Occipital lobe (tissue), 3 donors: Measurements from ENCODE around the gene OTUD4. TPM values are rescaled to one million over a fixed set of nuclear protein-coding genes. Genes with fewer than 3 reads are reported as not detected.

Source experiments
- DNase-seq: peaks from one replicate; lab custom pipeline; 2025; lab: John Stamatoyannopoulos, UW
- small RNA-seq: library from RNA; depleted of rRNA; stranded (forward); fragments of <200 nt; gene quantifications from one replicate; pipeline ENCODE3, GENCODE V24; 2014
- total RNA-seq: library from RNA; depleted of rRNA; stranded (reverse); fragments of >200 nt; gene quantifications from one replicate; pipeline ENCODE4 v1.2.3, GENCODE V29; 2014

OTUD4 gene
- total RNA-seq, 1 donor from 2014 or later: 54.0 TPM

DNA sequence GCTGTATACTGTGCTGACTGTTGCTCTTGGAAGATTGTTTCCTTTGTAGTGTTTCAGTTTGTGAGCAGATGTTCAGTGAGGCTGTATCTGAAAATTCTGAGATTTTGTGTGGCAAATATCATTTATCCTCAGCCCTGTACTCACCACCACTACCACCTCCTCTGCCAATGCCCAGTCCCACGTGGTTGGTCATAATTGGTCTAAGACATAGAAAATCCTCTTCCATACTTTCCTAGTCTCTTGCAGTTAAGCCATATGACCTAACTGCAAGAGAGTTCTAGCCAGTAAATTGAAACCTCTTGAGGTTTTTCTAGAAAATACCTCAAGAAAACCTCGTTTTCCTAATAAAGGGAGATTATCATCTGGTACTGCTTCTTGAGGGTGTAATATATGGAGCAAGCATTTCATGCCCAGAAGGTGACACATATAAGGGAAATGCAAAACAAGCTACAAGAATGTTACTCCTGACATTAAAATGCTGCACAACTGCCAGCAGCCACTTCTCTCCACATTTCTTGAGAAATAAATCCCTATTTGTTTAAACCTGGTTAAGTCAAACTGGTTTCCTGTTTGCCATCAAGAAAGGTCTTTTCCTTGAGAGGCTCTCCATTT, 49.5 kb downstream of the OTUD4 start:
- no peak for DNase-seq

DNA sequence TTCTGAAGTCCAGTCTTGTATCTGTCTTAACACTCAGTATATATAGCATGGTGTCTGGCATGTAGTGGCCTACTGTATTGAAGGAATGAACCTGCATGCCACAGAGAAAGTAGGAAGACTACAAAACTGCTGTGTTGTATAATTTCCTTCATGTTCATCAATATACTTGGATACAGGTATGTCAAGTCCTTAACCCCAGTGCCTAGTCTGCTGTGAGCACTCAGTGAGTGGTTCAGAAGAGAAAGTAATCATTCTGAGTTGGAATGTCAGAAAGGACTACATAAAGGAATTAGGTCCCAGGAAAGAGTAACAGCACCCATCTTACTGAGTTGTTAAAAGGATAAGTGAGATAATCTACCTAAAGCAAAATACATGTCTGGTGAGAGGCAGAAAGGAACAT, 50.3 kb downstream of the OTUD4 start:
- no peak for DNase-seq

DNA sequence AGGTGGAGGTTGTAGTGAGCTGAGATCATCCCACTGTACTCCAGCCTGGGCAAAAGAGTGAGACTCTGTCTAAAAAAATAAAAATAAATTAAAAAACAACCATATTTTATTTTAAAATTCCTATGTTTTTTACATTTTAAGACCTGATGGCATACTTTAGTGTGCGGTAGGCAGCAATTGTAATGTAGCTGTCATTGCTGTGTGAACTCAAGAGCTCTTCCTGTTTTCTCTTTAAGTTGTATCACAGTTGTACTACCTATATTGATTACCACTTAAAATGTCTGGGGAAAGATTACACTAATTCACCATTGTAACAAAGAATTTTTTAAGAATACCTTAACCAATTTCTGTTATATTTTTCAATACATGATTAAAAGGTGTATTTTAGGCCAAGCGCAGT, 55.0 kb downstream of the OTUD4 start:
- no peak for DNase-seq

DNA sequence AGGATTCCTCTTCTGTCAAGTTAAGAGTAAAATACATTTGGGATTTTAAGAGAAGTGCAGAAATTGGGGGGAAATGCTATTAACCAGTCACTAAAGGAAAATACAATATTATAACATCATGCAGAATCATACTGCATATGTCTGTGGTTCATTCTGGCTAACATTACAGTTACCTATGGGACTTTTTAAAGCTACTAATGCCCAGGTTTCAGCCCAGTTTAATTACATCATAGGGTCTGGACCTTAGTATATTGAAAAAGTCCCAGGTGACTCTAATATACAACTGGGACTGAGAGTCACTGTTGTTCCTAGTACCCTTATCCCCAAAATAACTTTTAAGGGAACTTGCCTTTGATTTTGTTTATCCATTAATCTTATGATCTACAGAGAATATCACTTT, 72.3 kb downstream of the OTUD4 start:
- DNase-seq: no peak

DNA sequence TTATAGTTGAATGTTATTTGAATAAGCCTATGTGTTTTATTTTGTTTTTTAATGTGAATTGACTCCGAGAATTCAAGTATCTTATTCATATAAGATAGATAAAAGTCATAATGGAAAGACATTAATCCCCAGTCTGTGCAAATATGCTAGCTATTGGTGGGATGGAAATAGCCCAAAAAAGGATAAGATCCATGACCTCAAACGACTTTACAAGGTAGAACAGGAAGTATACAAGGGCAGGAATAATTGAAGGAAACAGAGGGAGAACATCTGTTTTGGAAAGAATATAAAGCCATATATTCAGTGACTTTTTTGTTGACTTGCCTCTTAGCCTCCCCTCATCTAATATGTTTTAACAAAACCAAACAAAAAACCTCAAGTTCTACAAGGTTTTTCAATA, 73.3 kb downstream of the OTUD4 start:
- DNase-seq: no peak

DNA sequence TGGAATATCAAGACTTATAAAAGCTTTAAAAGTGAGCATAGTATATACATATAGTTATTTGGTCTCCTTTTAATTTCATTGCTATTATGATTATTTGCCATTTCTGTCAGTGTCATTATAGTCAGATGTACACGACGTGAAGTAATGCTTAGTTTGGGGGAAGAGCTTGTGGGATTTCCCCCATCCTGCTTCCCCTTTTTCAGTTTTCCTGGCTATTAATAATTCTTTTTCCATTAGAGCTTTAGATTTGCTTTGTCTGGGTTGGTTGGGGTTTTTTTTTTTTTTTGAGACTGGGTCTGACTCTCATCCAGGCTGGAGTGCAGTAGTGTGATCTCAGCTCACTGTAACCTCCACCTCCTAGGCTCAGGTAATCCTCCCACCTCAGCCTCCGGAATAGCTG, 76.9 kb downstream of the OTUD4 start:
- no peak for DNase-seq

DNA sequence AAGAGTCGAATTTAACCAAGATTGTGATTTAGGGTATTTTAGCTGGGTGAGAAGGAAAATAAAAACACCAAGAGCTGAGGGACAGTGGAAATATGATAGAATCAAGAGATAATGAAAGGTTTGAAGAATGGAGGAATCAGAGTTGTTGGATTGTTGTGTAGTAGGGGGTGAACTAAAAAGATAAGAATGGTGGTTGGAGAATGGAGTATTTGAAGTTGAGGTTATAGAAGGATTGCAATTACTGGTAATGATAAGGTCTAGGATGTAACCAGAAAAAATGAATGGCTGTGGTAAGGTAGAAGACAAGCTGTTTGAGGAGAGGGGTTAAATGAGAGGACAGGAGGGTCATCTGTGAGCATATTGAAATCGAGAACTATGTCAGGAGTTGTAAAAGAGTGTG, 77.8 kb downstream of the OTUD4 start:
- DNase-seq: no peak

DNA sequence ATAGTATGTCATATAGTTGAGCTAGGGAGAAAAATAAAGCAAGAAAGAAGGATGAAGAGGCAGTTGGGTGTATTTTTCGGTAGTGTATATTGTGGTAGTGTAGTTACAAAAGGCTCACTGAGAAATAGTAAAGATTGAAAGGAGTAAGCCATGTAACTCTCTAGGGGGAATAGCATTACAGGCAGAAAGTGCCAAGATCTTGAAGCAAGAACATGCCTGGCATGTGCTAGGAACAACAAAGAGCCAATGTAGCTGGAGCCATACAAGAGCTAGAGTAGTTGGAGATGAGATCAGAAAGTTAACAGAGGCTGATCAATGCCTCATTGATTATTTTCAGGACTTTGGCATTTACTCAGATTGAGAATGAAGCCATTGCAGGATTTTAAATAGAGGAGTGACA, 79.3 kb downstream of the OTUD4 start:
- no peak for DNase-seq

DNA sequence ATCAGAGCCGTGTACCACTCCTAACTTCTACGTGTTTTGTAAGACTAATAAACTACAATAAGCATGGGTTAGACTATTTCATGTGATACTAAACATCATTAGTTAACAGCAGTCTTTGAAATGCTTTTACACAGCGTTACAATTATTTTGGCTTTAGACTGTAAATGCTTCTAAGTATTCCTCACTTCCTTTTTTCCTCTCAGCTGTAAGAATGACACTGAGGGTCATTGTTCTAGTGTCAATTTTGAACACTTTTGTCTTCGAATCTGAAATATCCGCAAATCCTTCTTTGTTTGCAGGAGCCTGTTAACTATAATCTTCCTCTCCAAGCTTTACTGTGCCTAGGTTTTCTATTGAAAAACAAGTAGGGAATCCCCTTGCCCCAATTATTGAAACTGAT, 80.7 kb downstream of the OTUD4 start:
- DNase-seq: no peak

DNA sequence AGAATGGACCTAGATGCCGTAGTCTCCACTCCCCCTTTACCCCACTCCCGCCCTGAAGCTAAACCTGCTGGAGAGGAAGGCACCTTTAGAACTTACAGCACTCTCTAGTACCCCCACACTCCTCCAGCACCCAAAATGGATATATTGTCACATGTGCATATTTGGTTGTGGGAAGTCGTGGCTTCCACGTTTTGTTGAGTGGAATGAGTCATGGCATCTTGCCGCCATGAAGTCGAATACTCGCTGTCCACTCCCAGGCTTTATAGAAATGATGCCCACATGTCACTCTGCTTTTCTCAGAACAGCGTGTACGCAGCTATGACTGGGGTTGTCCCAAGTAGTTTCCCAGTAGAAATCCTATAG, 81.7 kb downstream of the OTUD4 start:
- DNase-seq: peak; percentile 51

DNA sequence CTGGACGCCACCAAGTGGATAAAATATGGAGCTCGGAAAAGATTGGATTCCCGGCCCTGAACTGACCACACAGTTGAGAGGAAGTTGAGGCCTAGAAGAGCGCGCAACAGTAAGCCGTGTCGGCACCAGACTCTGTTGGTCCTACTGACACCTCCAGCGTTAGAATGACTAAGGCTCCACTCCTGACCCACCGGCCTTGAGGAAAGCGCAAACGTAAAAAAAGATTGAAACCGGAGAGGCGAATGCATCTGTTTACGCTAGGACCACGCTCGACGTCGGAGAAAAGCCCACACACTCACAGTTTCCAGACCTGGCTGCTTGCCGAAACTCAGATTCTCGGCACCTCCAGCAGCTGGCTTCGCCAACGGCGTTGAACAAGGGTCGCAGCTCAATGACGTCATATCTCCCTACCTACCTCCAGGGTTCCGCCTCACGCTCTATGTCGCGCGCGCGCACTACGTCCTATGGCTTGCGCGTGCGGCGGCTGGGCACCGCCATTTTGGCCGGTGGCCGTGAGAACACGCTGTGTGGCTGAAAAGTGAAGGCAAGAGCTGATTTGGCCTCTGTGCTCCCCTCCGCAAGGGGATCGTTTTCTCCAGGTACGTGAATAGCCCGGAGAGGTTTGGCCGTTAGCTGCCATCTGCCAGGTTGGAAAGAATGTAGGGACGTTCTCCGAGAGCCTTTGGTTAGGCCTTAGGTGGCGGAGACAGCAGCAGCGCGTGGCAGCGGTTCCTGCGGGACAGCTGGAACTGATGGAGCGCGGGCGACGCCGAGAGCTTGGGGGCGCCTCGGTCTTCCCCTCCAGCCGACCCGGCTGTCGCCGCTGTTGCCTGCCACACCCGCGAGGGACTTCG, 82.3 kb downstream of the OTUD4 start, which contains the start of the genes ABCE1 and ANAPC10:
ABCE1 (plus strand) TSS at position 491 of the 854 bp plus-strand sequence. CDS start 6,102 bp downstream, outside the sequence.
ANAPC10 (minus strand) TSS at position 376 of the 854 bp plus-strand sequence. CDS start 2,097 bp downstream, outside the sequence.
- DNase-seq: peak; percentile 88

DNA sequence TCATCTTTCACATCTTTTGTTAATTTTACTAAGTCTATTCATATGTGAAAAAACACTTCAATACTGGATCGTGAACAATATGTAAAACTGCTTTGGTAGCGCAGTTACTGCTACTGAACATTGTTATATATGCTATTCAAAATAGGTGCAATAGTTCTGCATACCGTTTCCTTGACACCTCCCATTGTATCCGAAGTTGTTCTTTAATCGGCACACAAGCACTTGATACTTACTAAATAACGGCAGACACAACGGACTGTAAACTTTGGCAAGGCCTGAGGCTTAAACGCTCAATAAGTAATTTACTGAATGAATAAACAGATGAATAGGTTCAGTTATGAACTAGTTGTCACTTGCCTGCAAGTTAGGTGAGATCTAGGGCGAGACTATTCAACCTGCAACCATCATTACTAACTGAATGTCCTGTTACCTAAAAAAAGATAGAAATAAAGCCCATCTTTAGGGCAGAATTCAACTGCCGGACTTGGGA, 83.0 kb downstream of the OTUD4 start:
- no peak for DNase-seq

DNA sequence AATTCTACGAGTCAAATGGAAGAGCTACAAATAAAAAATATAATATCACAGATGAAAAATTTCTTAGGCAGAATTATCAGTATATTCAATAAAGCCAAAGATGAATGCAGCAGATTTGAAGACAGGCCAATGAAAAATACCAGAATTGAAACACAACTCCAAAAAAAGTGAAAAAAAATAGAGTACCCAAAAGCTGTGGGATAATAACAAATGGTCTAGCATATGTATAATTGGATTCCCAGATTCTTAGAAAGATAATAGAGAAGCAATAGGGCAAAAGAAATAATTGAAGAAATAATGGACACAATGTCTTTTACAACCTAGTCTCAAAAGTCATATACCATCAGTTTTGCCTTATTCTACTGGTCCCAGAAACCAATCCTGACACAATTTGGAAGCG, 86.8 kb downstream of the OTUD4 start:
- no peak for DNase-seq

DNA sequence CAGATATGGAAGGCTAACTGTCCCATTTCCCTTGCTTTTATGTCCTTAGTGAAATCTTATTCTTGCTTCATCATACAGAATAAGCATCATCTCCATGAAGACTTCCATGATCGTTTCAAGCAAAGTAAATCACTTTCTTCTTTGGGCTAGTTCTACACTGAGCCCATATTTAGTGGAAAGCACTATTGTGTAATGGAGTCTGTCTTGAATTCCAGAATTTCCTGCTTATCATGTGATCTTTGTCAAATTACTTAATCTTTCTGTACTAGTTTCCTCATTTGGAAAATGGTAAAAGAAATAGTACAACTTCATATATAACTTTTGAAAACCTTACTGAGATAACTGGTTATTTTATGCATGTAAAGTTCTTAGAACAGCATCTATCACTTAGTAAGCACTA, 90.0 kb downstream of the OTUD4 start:
- no peak for DNase-seq

DNA sequence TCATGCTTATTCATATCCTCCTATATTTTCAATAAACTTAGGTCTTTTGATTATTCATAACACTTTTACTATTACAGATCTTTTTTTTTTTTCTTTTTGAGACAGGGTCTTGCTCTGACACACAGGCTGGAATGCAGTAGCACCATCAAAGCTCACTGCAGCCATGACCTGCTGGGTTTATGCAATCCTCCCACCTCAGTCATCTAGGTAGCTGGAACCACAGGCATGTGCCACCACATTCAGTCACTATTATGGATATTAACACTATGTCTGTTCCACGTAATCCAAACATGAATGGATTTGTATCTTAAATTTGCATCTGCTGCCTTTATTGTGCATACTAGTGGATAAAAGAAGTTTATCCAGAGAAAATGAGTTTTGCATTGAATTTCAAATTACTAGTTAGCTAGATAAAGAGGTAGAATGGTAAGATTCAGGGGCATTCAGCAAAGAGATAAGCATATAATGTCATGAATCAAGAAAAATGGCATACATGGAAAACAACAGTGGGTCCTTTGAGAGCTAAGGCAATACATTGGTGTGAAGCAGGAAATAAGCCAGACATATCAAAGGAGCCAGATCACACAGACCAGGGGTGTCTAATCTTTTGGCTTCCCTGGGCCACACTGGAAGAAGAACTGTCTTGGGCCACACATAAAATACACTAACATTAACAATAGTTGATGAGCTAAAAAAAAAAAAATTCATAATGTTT, 96.3 kb downstream of the OTUD4 start:
- DNase-seq: no peak

Small RNA genes lying within 50 kb of the gene (small RNA-seq; reads per million reads assigned to genes)
- gene RF00019: not detected

Other genes starting within 250 kb of the OTUD4 start
- gene ANAPC10, start 82.4 kb downstream of the OTUD4 start, total RNA-seq: 41.5 TPM
- gene ABCE1, start 82.3 kb downstream of the OTUD4 start, total RNA-seq: 137 TPM